ENCODE data around the gene GALNT10. TPM values are rescaled to one million over a fixed set of nuclear protein-coding genes. Genes with fewer than 3 reads are reported as not detected.

GALNT10 gene
- total RNA-seq, 1 experiment from 2014 or later = 27.8 TPM

DNA sequence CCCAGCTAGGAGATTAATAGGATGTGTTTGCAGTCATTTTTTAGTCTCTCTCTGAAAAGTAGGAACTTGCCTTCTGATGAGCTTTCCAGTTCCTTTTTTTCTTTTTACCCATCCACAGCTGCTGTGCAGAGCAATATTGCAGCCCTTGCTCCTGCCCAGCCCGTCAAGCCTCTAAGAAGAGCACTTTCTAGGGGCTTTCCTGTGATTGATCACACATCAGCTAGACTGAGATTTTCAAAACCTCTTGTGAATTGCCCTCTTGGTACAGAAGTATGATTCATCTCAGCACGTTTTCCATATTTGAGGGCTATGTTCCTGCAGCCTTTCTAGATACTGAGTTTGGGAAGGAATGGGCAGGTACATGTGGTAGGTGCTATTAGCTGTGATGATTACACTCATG, 93.9 kb downstream of the GALNT10 start:
- peaks cover 23 to 27% of the 10 kb centered on the region in 2 experiments for H3K4me1 ChIP-seq (ENCODE audit: control insufficient read depth in 1 of 2, insufficient read depth in 2 of 2, low read length in 2 of 2)
- no peak overlapping the region for H2AFZ ChIP-seq (ENCODE audit: low read depth, low read length, poor library complexity, severe bottlenecking)
- ATAC-seq = no peak
- TF ChIP-seq FOSL1 (IDR thresholded peaks at IDR 0.05; ENCODE audit: low read depth) = no peak
- TF ChIP-seq EZH2 (IDR thresholded peaks at IDR 0.05) = no peak
- TF ChIP-seq ZFX (IDR thresholded peaks at IDR 0.05) = no peak
- no peak for TF ChIP-seq POLR2AphosphoS5 (IDR thresholded peaks at IDR 0.05; ENCODE audit: low read depth, low read length)
- no peak for TF ChIP-seq EGR1 (IDR thresholded peaks at IDR 0.05; ENCODE audit: low read depth)
- no peak for TF ChIP-seq TCF7L2 (IDR thresholded peaks at IDR 0.05; ENCODE audit: borderline replicate concordance, extremely low read depth, insufficient read depth, insufficient read length)
- TF ChIP-seq, protein P1, sequence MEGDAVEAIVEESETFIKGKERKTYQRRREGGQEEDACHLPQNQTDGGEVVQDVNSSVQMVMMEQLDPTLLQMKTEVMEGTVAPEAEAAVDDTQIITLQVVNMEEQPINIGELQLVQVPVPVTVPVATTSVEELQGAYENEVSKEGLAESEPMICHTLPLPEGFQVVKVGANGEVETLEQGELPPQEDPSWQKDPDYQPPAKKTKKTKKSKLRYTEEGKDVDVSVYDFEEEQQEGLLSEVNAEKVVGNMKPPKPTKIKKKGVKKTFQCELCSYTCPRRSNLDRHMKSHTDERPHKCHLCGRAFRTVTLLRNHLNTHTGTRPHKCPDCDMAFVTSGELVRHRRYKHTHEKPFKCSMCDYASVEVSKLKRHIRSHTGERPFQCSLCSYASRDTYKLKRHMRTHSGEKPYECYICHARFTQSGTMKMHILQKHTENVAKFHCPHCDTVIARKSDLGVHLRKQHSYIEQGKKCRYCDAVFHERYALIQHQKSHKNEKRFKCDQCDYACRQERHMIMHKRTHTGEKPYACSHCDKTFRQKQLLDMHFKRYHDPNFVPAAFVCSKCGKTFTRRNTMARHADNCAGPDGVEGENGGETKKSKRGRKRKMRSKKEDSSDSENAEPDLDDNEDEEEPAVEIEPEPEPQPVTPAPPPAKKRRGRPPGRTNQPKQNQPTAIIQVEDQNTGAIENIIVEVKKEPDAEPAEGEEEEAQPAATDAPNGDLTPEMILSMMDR (IDR thresholded peaks at IDR 0.05 in 2 of 3, conservative IDR thresholded peaks at IDR 0.05 in 1 of 3; ENCODE audit: borderline replicate concordance in 1 of 3, insufficient read depth in 1 of 3, low read depth in 2 of 3, low read length in 2 of 3) = no peak
- TF ChIP-seq EZH2phosphoT487 (IDR thresholded peaks at IDR 0.05; ENCODE audit: borderline replicate concordance) = no peak
- no peak for TF ChIP-seq POLR2A (IDR thresholded peaks at IDR 0.05; ENCODE audit: borderline replicate concordance, extremely low read depth, insufficient read depth, insufficient read length)
- H3K9me3 ChIP-seq (ENCODE audit: control insufficient read depth in 1 of 2, insufficient read depth in 1 of 2, low read depth in 1 of 2, low read length in 2 of 2) = no peaks in the 10 kb centered on the region
- H3K27ac ChIP-seq (ENCODE audit: low read depth, low read length) = no peak overlapping the region
- POLR2A ChIA-PET = no interaction called here
- intact Hi-C loops (cut with micrococcal nuclease) = no loop called here
- no peaks in the 10 kb centered on the region for H3K9me2 ChIP-seq (ENCODE audit: insufficient read depth)
- no TSS peak for BruUV-seq (replicated peaks)
- no peaks in the 10 kb centered on the region for H3K36me3 ChIP-seq (ENCODE audit: control insufficient read depth in 1 of 2, insufficient read depth in 2 of 2, low read length in 2 of 2)
- no peak overlapping the region for H3K4me3 ChIP-seq (replicated peaks in 1 of 2; ENCODE audit: low read depth in 1 of 2, low read length in 2 of 2)
- H3K9ac ChIP-seq (ENCODE audit: low read length) = no peak overlapping the region
- CTCF ChIA-PET = no interaction called here
- H4K20me1 ChIP-seq (ENCODE audit: insufficient read depth) = peaks cover 3% of the 10 kb centered on the region; the same call in 1 of the 2 replicates
- no peak overlapping the region for H3K4me2 ChIP-seq (ENCODE audit: low read length)
- RAD21 ChIA-PET (ENCODE audit: low non-redundant PET in 1 of 2, low total read pairs in 2 of 2, uncharacterized antibody in 2 of 2, unreplicated experiment in 2 of 2) = no interaction called here
- no peaks in the 10 kb centered on the region for H3K27me3 ChIP-seq (ENCODE audit: insufficient read depth, low read length)
- no peaks in the 10 kb centered on the region for H3K79me2 ChIP-seq (ENCODE audit: insufficient read depth, low read length)
- no peak for DNase-seq (ENCODE audit: low read depth, low spot score)

All from HCT116 (cell line).